Hematopoietic multipotent progenitor cell (in vitro differentiated cells): ENCODE data around the gene ALPI. TPM values are rescaled to one million over a fixed set of nuclear protein-coding genes. Genes with fewer than 3 reads are reported as not detected.
"Not testable (repeated sequence)": the region's sequence is repeated elsewhere in the genome, so short reads cannot be mapped to it uniquely, and the experiment has no call there.

Experiments used
- DNase-seq, 3 donors: peaks; one replicate each; pipeline ENCODE4 v3.0.0-alpha.2; 2011 to 2015; ENCODE audit warnings: low read depth in 2 of 3, low spot score in 2 of 3
- total RNA-seq: library from RNA; depleted of rRNA; stranded (reverse); fragments of >200 nt; gene quantifications from one replicate; pipeline ENCODE4 v1.2.3, GENCODE V29; 2012

The ALPI gene
- total RNA-seq, 1 donor, result not detected

GRCh38 chr2:232420463-232421188, 35.3 kb upstream of the ALPI start:
- DNase-seq, result peak in 2 of 3 donors; percentile 33 to 34

- peak in 1 of 3 donors; percentile 48 for DNase-seq
Observed at GRCh38 chr2:232421189-232421785, 34.7 kb upstream of the ALPI start.

- no peak for DNase-seq
Observed at GRCh38 chr2:232422051-232422450, 33.9 kb upstream of the ALPI start.

- DNase-seq, result not testable (repeated sequence)
Observed at GRCh38 chr2:232422996-232423395, 33.0 kb upstream of the ALPI start.

GRCh38 chr2:232423407-232423806, 32.5 kb upstream of the ALPI start:
- DNase-seq, result not testable (repeated sequence)

GRCh38 chr2:232431705-232432590, 24.0 kb upstream of the ALPI start:
- no peak for DNase-seq

- DNase-seq, result no peak
Observed at GRCh38 chr2:232432598-232433184, 23.3 kb upstream of the ALPI start.

GRCh38 chr2:232433622-232434021, 22.3 kb upstream of the ALPI start:
- DNase-seq, result not testable (repeated sequence)

- DNase-seq, result no peak
Observed at GRCh38 chr2:232434091-232434490, 21.9 kb upstream of the ALPI start.

GRCh38 chr2:232434563-232435374, 21.2 kb upstream of the ALPI start:
- DNase-seq, result no peak

- DNase-seq, result no peak
Observed at GRCh38 chr2:232435375-232435648, 20.6 kb upstream of the ALPI start.

- DNase-seq, result no peak
Observed at GRCh38 chr2:232435805-232436204, 20.1 kb upstream of the ALPI start.

- DNase-seq, result no peak
Observed at GRCh38 chr2:232436381-232437194, 19.4 kb upstream of the ALPI start.

GRCh38 chr2:232437195-232437571, 18.8 kb upstream of the ALPI start:
- no peak for DNase-seq

GRCh38 chr2:232438091-232438490, 17.9 kb upstream of the ALPI start:
- DNase-seq, result no peak

- no peak for DNase-seq
Observed at GRCh38 chr2:232438951-232439757, 16.8 kb upstream of the ALPI start.

- DNase-seq, result no peak
Observed at GRCh38 chr2:232439758-232440135, 16.2 kb upstream of the ALPI start.

GRCh38 chr2:232440220-232441018, 15.5 kb upstream of the ALPI start:
- DNase-seq, result peak; percentile 72 to 88 (median 76)
